Ramos (cell line): ENCODE results near the gene CXorf58.

ENCODE experiments used
- in situ Hi-C: fragments of 300-500 bp; cut with MboI; formaldehyde crosslinking; loops from one replicate; pipeline ENCODE4 v1.14.3; 2022; ENCODE audit warnings: low sequenced_read_pairs; ENCODE audit not compliant: unreplicated experiment

The CXorf58 gene

GRCh38 chrX:23898412-23898959, 9.3 kb upstream of the CXorf58 start:
- in situ Hi-C loops = no loop called here

- in situ Hi-C loops = loop anchor here (5.0 to 10.0 kb wide), 2 partner anchors 146 to 203 kb away; no protein-coding TSS in a partner anchor
Observed at GRCh38 chrX:23900220-23900797, 7.5 kb upstream of the CXorf58 start.

DNA sequence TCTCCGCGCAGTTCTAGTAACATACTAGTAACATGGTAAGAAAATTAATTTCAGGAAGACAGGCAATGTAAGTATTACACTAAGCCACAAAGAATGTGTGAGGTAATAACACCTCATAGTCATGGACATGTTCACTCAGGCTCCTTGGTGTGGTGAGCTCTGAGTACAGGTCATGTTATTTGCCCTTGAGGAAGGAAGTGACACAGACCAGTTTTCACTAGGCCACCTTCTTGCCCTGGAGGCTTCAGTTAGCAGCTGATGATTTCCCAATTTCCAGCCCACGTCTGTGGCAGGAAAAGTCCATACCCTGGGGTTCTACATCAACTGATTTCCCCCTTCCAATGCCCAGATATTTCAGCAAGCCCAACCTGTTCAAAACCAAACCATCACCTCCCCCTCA, 6.7 kb upstream of the CXorf58 start:
- in situ Hi-C loops = loop anchor here (5.0 to 10.0 kb wide), 2 partner anchors 146 to 204 kb away; no protein-coding TSS in a partner anchor

GRCh38 chrX:23901805-23902204, 6.0 kb upstream of the CXorf58 start:
- in situ Hi-C loops = loop anchor here (5.0 to 10.0 kb wide), 2 partner anchors 147 to 205 kb away; no protein-coding TSS in a partner anchor

DNA sequence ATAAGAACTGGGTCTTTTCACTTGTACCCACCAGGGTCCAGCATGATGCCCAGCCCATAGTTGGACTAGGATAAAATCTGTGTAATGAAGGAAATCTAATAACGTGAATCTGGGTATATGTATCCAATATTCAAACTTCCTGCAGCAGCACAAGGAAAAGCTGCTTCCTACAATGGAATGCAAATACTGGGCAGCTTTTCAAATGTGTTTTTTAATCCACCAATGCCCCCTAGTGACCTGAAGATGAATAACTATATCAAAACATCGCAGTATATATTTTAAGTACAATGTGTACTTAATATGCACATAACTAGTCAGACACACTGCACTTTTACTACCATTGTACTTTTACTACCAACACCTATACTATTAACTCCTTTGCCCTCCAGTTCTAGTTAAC, 5.4 kb upstream of the CXorf58 start:
- in situ Hi-C loops = loop anchor here (5.0 to 10.0 kb wide), 2 partner anchors 148 to 205 kb away; no protein-coding TSS in a partner anchor

GRCh38 chrX:23904096-23904495, 3.7 kb upstream of the CXorf58 start:
- in situ Hi-C loops = loop anchor here (5.0 to 10.0 kb wide), 2 partner anchors 149 to 207 kb away; no protein-coding TSS in a partner anchor

- in situ Hi-C loops = loop anchor here (10.0 kb wide), 1 partner anchor 152 kb away; no protein-coding TSS in a partner anchor
Observed at GRCh38 chrX:23907111-23907497, 702 bp upstream of the CXorf58 start.

DNA sequence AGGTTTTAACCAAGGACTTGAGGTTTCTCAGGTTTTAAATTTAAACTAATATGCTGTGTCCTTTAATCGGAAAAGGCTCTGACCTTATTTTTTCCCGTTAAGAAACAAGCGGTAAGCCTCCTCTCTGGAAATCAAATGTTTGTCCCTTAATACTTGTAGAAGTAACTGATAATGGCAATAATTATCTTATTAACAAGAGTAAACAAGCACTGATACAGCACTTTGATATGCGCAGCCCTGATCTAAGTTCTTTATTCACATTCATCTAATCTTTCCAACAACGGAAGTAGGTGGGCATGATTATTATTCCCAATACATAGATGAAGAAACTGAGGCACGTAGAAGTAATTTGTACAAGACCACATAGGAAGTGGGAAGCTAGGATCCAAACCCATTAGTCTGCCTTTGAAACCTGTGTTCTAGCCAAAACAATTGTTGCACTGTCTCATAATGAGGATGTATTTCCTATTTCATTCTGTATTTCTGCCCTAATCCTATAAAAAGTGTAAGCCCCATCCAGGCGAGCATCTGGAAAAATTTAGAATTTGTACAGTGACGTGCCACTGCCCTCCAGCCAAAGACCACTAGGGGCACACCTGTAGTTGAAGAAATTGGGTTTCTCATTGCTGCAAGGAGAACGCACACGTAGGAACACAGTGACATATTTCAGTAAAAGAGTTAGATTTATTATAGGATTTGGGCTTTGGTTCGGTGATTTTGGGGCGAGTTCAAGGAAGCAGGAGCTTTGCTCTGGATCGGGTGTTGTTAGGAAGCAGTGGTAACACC, 606 bp downstream of the CXorf58 start:
- in situ Hi-C loops = loop anchor here (10.0 kb wide), 1 partner anchor 154 kb away; no protein-coding TSS in a partner anchor

- in situ Hi-C loops = no loop called here
Observed at GRCh38 chrX:23911126-23911835, 3.5 kb downstream of the CXorf58 start.

GRCh38 chrX:23919148-23919547, 11.3 kb downstream of the CXorf58 start:
- in situ Hi-C loops = no loop called here

DNA sequence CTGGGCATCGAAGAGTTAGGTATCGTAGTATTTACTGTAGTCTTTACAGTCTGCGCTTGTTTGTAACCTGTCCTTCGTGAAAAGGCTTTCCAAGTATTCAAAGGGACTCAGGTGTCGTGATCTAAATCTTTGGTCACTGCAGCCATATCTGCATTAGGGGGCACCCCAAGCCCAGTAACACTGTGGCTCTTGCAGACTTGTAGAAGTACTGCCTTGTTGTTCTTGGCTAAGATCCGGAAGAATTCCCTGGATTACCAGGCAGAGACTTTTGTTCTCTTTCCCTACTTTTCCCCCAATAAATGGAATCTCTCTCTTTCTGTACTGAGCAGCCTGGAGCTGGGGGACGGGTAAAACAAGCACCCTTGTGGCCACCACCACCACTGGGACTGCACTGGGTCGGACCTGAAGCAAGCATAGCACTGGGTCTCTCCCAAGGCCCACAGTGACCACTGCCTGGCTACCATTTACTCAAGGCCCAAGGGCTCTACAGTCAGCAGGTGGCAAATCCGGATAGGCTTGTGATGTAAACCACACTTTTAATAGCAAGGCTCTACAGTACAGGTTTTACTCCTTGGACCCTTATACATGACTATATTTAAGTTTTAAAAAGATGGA, 12.0 kb downstream of the CXorf58 start:
- in situ Hi-C loops = no loop called here

DNA sequence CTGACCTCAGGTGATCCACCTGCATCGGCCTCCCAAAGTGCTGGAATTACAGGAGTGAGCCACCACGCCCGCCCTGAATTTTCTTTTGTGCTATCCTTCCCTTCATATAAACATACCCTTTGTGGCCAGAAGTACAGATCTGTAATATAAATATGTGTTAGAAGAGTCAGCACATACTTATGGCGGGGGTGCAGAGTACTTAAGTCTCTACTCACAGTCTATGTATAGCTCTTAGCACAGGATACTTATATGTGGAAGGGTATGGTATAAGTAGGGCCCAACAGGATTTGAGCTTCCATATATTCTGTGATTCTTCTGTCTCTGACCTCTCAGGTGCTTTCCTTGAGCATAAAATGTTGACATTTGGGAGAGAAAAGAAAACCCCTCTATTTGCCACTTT, 18.2 kb downstream of the CXorf58 start:
- in situ Hi-C loops = no loop called here

DNA sequence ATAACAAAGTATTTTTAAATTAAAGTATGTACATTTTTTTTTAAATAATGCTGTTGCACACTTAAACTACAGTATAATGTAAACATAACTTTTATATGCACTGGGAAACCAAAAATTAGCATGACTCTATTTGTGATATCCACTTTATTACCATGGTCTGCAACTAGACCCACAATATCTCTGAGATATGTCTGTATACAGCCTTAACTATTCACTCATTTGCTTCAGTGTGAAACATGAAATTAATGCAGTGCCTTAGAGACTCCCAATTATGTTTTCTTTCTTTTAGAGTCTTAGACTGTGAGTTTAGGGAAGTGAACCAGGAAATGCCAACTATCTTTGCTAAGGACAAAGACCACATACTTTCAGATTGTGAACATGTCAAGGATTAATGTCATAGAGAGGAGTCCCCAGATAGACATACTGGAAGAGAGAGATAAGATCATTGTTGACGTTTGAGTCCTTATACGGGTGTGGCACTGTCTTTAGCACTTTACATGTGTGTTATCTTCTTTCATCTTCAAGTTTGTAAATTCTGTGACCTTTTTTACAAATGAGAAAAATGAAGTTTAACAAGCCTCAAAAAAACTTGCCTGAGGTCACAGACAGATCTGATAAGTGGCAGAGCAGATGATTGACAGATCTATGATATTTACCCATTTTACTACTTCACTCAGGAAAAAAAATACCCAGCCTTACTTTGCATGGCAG, 23.2 kb downstream of the CXorf58 start:
- in situ Hi-C loops = no loop called here

- in situ Hi-C loops = no loop called here
Observed at GRCh38 chrX:23932046-23932445, 24.2 kb downstream of the CXorf58 start.

DNA sequence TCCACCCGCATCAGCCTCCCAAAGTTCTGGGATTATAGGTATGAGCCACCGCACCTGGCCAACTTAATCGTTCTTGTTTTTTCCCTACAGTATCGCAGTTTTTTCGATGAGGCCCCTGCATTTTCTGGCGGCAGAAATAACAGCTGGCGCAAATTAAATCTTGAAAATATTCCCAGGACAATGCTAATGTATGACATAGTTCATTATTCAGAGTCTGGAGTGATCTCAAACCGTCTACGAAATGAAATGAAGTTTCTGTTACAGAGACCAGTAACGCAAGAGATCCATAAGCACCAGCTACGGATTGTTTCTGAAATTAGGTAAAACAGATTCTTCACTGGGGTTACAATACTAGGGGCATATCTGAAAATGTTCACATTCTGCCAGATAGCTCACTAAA, 27.3 kb downstream of the CXorf58 start:
- in situ Hi-C loops = no loop called here

DNA sequence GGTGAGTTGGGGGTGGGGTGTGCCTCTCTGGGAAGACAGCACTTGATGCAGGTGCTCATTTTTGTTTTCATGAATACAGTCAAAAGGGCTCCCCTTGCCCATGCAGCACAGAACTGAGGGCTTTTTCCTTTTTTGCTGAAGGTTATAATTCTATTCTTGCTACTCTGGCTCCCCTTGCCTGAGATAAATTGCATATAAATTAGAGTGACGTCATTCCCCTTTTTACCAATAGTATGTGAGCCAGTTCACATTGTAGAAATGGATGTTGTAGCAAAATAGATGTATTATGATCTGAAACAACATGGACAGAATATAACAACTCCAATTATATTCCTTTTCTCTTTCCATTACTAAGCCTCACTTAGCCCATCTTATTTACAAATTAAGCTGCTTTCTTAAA, 28.4 kb downstream of the CXorf58 start:
- in situ Hi-C loops = no loop called here

- in situ Hi-C loops = no loop called here
Observed at GRCh38 chrX:23937100-23937499, 29.3 kb downstream of the CXorf58 start.

- in situ Hi-C loops = no loop called here
Observed at GRCh38 chrX:23938690-23939089, 30.9 kb downstream of the CXorf58 start.

GRCh38 chrX:23939203-23939602, 31.4 kb downstream of the CXorf58 start:
- in situ Hi-C loops = no loop called here
